Activated CD8-positive, alpha-beta memory T cell treated with anti-CD3 and anti-CD28 coated beads for 4 hours (primary cell): Measurements from ENCODE around the gene TXNL4A.

Experiments used
- DNase-seq, 2 donors: peaks; one replicate each; pipeline ENCODE4 v3.0.0-alpha.2; 2020; ENCODE audit warnings: low read depth in 2 of 2

Gene TXNL4A

GRCh38 chr18:79949697-79950487 lies 38.5 kb downstream of the TXNL4A start:
- no peak for DNase-seq

GRCh38 chr18:79948719-79949411 lies 39.5 kb downstream of the TXNL4A start:
- DNase-seq, result no peak

- DNase-seq, result no peak
Observed at GRCh38 chr18:79947881-79948610, 40.3 kb downstream of the TXNL4A start.

GRCh38 chr18:79947054-79947755 lies 41.2 kb downstream of the TXNL4A start:
- DNase-seq, result no peak

GRCh38 chr18:79945118-79946042 lies 43.0 kb downstream of the TXNL4A start:
- no peak for DNase-seq

GRCh38 chr18:79944746-79945117 lies 43.6 kb downstream of the TXNL4A start:
- no peak for DNase-seq

GRCh38 chr18:79944126-79944731 lies 44.1 kb downstream of the TXNL4A start:
- DNase-seq, result no peak

- no peak for DNase-seq
Observed at GRCh38 chr18:79943608-79944125, 44.7 kb downstream of the TXNL4A start.

- no peak for DNase-seq
Observed at GRCh38 chr18:79942786-79943607, 45.4 kb downstream of the TXNL4A start.

- no peak for DNase-seq
Observed at GRCh38 chr18:79942211-79942610, 46.2 kb downstream of the TXNL4A start.

- no peak for DNase-seq
Observed at GRCh38 chr18:79941473-79942119, 46.8 kb downstream of the TXNL4A start.

GRCh38 chr18:79940814-79941472 lies 47.4 kb downstream of the TXNL4A start:
- no peak for DNase-seq

GRCh38 chr18:79940126-79940813 lies 48.1 kb downstream of the TXNL4A start:
- DNase-seq, result no peak

GRCh38 chr18:79939096-79939495 lies 49.3 kb downstream of the TXNL4A start:
- DNase-seq, result no peak

GRCh38 chr18:79938196-79938595 lies 50.2 kb downstream of the TXNL4A start:
- no peak for DNase-seq

- no peak for DNase-seq
Observed at GRCh38 chr18:79937103-79937860, 51.1 kb downstream of the TXNL4A start.

GRCh38 chr18:79936641-79937040 lies 51.7 kb downstream of the TXNL4A start:
- DNase-seq, result no peak
